GM12872 (cell line): ENCODE measurements around the gene RPS21.

Experiments
- TF ChIP-seq, protein P1 (sequence below): IDR thresholded peaks from 3 replicates; pipeline ENCODE4 v1.5.1; 2011; ENCODE audit warnings: low read depth, mild to moderate bottlenecking, low read length, moderate library complexity; ENCODE audit not compliant: insufficient read depth

Gene RPS21

GRCh38 chr20:62402456-62403150, 15.7 kb downstream of the RPS21 start:
- TF ChIP-seq, protein P1, sequence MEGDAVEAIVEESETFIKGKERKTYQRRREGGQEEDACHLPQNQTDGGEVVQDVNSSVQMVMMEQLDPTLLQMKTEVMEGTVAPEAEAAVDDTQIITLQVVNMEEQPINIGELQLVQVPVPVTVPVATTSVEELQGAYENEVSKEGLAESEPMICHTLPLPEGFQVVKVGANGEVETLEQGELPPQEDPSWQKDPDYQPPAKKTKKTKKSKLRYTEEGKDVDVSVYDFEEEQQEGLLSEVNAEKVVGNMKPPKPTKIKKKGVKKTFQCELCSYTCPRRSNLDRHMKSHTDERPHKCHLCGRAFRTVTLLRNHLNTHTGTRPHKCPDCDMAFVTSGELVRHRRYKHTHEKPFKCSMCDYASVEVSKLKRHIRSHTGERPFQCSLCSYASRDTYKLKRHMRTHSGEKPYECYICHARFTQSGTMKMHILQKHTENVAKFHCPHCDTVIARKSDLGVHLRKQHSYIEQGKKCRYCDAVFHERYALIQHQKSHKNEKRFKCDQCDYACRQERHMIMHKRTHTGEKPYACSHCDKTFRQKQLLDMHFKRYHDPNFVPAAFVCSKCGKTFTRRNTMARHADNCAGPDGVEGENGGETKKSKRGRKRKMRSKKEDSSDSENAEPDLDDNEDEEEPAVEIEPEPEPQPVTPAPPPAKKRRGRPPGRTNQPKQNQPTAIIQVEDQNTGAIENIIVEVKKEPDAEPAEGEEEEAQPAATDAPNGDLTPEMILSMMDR = no peak

- TF ChIP-seq, protein P1 = no peak
Measured at GRCh38 chr20:62403331-62403730, 16.4 kb downstream of the RPS21 start.

GRCh38 chr20:62404112-62404665, 17.3 kb downstream of the RPS21 start:
- TF ChIP-seq, protein P1 = no peak

DNA sequence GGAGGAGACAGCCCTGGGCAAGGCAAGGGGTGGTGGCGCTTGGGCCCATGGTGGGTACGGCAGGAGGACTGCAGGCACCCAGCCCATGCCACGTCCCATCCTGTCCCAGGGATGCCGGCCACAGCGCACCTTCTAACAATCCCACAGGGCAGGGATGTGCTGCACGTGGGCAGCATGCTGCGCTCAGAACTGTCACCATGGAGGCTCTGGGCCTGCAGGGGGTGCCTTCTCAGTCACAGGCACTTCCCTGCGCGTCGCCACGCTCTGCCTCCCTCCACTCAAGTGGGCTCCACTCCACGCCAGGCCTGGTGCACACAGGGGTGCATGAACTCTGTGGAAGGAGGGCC, 17.8 kb downstream of the RPS21 start:
- TF ChIP-seq, protein P1 = no peak

DNA sequence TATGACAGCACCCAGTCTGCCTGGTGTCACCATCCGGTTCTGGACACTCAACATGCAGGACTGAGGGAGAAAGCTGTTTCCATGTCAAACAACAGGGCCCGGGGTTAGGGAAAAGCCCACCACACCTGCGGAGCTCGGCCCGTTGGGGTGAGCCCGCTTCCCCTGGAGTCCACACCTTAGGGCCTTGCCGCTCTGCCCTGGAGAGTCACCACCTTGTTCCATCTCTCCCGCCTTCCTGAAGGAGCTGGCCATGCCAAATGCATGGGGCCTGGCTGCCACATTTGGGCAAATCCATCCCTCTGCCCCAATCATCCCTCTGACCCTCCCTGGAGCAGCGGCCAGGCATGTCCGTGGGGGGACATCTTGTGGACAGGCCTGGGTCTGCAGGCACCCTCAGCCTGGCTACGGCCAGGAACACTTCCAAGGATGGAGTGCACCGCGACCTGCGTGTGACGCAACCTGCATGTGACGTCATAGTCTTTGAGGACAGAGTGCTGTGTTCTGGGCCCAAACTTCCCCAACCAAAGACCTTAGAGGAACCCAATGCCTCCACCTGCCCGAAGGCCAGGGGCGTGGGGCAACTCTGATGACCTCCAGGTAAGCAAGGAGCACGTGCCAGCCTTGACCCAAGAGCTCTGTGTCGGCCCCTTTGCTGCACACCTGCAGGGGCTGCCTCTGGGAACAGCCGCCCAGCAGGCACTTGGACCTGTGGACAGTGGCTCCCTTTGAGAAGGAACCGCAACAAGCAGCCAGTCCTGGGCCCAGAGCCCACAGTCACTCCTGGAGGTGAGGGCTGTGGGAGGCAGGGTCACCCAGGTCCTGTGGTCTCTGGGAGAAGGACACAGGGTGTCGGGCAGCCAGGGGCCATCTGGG, 18.4 kb downstream of the RPS21 start:
- TF ChIP-seq, protein P1 = peak; percentile 38; the same call in 1 of the 3 replicates

DNA sequence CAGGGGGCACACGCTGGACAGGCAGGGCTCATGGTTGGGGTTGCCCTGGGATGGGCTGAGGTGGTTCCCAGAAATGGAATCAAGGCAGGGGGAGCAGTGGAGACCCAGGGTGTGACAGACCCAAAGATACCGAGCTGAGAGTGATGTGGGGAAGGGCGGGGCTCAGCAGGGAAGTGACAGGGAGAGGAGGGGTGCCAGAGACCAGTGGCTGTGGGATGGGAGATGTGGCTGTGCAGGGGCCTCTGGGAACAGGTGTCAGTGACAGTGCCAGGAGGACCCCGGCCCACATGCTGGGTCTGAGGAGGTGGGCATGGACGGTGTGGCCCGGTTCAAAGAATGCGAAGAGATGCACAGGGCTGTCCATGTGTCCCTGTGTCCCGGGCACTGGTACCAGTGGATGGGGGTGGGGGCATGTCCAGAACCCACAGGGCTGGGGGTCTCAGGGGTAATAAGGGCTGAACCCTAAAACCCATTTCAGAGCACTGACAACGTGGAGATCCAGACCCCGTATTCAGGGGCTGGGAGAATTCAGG, 19.1 kb downstream of the RPS21 start:
- TF ChIP-seq, protein P1 = no peak

- TF ChIP-seq, protein P1 = no peak
Measured at GRCh38 chr20:62406635-62407176, 19.8 kb downstream of the RPS21 start.
